ENCODE data around the gene EIF3B.
"Not testable (repeated sequence)": the region's sequence is repeated elsewhere in the genome, so short reads cannot be mapped to it uniquely, and the experiment has no call there.

Gene EIF3B

DNA sequence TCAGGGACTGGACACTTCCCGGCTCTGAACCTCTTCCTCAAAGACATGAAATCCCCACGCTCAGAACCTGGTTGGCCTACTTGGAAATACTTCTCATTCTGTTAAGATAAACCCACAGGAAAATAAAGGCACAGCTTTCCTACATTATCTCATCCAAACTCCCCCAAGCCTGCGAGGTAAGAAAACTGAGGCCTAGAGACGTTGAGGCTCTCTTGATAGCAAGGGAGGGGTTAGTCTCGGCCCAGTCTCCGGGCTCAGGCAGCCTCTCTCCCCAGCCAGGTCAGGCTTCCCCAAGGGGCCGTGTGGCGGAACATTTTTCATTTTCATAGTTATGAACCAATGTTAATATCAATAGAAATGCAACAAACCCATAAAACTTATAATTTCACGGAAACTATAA, 4.6 kb upstream of the EIF3B start:
- no peak for DNase-seq

DNA sequence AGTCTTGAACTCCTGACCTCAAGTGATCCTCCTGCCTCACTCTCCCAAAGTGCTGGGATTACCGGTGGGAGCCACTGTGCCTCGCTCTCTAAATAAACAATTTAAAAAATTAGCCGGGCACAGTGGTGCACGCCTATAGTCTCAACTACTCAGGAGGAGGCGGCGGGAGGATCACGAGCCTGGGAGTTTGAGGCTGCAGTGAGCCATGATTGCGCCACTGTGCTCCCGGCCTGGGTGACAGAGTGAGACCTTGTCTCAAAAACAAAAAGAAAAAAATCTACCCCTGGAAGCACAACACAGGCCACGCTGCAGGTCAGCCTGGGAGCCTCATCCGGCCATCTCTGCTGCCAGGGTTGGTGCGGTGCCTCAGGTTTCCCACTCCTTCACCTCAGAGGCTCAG, 3.8 kb upstream of the EIF3B start:
- DNase-seq, result no peak

DNA sequence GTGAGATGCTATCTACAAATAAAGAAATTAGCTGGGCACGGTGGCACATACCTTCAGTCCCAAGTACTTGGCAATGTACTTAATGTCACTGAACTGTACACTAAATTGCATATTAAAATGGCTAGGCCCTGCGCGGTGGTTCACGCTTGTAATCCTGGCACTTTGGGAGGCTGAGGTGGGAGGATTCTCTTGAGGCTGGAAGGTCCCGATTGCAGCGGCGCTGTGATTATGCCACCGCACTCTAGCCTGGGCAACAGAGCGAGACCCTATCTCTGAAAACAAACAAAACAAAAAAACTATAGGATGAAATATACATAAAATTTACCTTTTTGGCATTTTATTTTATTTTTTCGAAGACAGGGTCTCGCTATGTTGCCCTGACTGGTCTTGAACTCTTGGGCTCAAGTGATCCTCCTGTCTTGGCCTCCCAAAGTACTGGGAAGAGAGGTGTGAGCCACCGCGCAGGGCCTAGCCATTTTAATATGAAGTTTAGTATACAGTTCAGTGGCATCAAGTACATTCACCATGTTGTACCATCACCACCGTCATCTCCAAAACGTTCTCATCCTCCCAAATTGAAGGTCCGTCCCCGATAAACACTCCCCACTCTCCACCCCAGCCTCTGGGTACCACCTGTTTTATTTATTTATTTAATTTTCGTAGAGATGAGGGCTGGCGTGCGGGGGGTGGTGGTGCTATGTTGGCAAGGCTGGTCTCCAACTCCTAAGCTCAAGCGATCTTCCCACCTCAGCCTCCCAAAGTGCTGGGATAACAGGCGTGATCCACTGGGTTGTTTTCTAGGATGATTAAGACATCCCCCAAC, 1.3 kb upstream of the EIF3B start:
- DNase-seq, result no peak

DNA sequence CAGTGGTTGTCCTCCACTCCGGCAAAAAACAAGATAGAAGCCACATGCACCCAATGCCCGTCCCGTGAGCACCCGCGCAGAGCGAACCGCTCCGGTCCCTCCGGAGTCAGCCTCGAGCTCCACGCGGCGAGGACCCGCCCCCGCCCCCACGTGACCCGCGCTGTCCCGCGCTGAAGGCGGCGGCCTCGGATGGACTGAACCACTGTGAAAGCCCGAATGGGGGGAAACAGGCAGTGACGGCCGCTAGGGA, 766 bp upstream of the EIF3B start:
- peak; percentile 86 for DNase-seq

DNA sequence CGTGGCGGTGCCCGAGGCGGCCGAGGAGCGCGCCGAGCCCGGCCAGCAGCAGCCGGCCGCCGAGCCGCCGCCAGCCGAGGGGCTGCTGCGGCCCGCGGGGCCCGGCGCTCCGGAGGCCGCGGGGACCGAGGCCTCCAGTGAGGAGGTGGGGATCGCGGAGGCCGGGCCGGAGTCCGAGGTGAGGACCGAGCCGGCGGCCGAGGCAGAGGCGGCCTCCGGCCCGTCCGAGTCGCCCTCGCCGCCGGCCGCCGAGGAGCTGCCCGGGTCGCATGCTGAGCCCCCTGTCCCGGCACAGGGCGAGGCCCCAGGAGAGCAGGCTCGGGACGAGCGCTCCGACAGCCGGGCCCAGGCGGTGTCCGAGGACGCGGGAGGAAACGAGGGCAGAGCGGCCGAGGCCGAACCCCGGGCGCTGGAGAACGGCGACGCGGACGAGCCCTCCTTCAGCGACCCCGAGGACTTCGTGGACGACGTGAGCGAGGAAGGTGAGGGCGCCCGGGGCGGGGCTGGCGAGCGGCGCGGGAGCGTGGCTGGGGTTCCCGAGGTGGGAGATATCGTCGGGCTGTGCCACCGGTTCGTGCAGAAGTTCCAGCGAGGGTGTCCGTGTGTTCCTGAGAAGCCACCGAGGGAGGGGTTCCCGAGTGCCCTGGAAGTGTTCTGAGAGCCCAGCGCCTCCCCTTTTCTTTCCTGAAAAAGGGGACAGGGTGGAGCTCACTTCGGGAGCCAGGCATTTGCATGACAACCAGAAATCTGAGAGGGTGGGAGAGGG, 495 bp downstream of the EIF3B start:
- peak; percentile 3 for DNase-seq

DNA sequence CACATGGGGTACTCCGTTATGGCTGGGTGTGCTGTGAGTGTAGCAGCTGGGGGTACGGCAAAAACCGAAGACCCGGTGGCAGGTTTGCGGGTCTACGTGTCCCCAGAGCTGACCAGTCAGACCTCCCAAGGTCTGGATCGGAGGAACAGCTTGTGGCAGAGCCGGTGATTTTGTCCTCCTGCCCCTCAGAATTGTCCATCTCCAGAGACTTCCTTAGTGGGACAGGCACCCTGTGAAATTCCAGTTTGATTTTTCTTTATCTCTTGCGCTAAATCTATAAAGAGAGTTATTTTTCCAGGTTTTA, 1.0 kb downstream of the EIF3B start:
- DNase-seq, result no peak

DNA sequence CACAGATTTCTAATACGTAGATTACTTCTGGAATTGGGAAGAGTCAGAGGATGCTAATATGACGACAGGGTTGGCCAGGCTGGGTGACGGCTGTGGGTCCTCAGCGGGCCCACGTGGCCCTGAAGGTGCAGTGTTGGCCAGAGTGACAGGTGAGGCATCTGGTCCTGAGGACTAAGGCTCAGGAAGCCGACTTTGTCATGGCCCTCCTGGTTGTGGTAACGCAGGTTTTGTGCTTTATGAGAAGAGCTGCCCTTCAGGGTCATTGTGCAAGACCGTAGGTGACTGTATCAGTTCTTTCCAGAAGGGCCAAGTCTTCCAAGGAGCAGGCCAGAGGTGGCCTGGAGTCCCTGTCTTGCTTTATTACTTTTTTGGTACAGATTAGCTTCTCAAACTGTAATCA, 2.5 kb downstream of the EIF3B start:
- no peak for DNase-seq

DNA sequence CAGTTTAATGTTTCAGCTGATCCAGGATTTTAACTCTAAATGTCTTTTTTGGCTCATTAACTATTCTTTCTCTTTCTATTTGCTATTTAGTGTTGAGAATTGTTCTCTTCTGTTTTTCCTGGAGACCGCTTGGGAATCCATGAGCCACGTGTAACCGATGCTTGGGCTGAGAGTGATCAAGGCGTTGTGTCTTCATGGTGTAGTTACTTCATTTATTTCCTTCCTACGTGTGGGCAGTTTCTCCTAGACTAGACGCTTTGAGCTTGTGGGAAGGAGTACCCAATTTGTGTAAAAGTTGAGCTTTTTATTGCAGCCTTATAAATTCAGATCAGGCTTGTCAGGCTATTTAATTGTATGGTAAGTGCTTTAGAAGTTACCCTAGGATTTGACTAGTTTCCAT, 2.9 kb downstream of the EIF3B start:
- DNase-seq, result no peak

DNA sequence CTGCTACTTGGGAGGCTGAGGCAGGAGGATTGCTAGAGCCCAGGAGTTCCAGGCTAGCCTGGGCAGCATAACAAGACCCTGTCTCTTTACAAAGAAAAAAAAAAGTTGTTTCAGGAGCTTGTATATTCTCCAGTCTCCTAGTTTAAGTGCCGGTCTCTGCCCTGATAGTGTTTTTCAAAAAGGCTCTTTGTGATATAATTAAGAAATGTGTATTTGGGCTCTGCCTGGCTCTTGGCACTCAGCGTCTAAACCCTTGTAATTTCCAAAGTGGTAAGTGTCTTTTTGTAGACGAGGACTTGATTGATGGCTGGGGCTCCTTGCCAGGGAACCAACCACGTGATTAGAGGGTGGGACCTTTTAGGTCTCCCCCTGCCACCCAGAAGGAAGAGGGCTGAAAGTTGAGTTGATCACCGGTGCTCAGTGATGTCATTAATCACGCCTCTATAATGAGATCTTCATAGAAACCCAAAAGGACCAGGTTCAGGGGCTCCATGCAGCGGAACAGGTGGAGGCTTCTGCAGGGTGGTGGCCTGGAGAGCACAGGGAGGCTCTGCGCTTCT, 4.4 kb downstream of the EIF3B start:
- DNase-seq, result no peak

DNA sequence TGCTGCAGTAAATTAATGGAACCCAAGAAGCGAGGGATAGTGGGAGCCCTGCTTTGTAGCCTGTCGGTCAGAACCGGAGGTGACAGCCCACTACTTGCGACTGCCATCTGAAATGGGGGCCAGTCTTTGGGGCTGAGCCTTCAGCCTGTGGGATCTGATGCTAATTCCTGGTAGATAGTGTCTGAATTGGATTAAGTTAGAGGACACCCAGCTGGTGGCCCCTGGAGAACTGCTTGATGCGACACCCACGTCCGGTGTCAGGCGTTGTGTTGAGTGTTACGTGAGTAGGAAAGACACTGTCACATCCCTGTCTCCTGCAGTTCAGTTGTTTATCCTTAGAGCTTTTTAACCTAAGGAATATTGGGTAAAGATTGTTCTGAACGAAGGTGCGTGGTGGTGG, 5.0 kb downstream of the EIF3B start:
- no peak for DNase-seq

DNA sequence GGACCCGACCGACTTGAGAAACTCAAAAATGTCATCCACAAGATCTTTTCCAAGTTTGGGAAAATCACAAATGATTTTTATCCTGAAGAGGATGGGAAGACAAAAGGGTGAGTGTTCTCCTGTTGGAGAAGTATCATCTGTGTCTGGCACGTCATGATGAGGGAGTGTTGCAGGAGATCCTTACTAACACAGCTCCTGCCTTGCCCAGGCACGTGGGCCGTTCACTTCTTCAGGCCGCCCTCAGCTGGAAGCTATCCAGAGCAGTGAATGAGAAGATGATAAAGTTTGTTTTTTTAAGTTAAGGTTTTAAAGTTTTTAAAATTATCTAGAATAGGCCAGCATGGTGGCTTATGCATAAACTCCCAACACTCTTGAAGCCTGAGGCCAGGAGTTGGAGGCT, 6.2 kb downstream of the EIF3B start:
- no peak for DNase-seq

DNA sequence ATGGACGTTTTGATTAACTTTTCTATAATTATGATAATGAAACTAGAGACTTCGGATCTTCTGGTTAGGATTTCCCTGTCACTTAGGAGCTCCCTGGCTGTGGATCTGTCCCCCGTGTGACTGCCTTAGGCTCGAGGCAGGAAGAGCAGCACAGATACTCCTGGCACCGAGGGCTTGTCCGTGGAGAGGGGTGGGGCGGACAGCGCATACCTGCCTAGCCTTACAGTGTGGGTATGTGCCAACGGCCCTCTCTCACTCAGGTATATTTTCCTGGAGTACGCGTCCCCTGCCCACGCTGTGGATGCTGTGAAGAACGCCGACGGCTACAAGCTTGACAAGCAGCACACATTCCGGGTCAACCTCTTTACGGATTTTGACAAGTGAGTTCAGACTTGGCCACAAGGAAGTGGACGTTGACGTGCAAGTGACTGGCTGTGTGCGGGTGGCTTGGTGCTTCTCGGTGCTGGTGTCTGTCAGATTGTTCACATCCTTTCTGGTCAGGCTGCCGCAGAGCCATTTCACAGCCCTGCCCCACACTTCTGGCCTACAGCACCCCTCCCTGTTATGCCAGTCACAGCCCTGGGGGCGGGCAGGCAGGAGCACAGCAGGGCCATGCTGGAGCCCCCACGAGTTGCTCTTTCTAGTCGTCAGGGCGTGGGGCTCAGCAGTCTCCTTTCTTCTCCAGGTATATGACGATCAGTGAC, 7.9 kb downstream of the EIF3B start:
- no peak for DNase-seq

DNA sequence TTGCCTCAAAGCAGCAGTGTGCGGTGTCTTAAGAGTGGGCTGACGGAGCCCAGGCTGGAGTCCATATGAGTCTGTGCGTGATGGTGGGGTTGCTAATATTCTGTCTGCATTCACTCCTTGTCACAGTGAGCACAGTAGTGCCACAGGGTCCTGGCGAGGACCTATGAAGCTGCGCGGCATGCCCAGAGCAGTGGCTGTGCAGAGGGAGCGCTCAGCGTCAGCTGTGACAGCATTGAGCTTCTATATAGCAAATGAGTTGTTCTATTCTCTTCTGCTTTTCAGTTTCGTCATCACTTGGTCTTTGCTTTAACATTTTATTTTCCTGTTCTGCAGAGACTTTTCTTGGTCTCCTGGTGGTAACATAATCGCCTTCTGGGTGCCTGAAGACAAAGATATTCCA, 14.5 kb downstream of the EIF3B start:
- DNase-seq, result no peak

DNA sequence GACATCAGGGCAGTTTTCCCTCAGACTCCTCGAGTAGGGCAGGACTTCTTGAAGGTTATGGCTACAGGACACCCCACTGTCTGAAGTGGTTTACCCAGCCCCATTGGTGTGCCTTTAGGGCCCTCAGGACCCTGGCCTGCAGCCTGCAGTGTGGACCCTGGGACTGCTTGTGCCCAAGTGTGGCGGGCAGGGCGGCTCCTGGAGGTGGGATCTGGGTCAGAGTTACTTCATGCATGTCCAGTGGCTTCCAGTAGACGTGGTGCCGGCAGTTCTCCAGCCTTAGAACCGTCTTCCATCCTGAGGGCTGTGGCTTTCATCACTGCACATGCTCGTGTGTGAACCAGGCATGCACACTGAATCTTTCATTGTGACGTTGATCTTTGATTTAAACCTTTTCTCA, 16.7 kb downstream of the EIF3B start:
- no peak for DNase-seq

DNA sequence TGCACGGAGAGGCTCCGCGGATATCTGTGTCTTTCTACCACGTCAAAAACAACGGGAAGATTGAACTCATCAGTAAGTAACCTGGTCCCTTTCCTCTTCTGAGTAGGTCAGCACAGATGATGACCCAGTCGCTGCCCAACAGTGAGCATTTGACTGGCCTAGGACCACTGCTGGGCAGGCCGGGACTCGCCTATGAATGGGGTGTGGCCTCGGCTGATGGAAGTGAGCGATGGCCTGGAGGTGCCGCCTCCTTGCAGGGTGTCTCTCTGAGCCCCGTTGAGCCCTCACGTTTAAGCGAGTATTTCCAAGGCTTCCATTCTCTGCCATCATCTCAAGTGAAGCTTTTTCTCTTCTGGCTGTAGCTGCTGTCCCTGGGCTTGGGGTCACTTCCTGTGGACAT, 18.1 kb downstream of the EIF3B start:
- no peak for DNase-seq

DNA sequence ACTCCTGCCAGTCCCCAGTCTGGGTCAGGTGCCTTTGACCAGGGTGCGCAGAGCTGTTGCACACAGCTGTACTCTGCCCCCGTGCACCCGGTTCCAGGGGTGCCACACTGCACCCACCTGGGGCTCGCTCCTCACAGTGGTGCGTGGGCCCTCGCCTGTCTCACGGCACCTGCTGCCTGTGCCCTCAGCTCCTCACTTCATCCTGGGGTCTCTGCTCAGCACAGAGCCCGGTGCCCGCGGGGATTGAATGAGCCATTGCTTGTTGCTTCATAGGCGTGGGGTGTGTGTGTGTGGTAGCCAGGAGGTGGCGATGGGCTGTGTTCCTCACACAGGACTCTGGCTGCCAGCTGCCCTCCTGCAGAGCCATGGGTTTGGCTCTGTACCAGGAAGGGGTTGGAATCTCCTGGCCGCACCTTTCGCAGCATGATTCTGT, 18.5 kb downstream of the EIF3B start:
- DNase-seq, result no peak

DNA sequence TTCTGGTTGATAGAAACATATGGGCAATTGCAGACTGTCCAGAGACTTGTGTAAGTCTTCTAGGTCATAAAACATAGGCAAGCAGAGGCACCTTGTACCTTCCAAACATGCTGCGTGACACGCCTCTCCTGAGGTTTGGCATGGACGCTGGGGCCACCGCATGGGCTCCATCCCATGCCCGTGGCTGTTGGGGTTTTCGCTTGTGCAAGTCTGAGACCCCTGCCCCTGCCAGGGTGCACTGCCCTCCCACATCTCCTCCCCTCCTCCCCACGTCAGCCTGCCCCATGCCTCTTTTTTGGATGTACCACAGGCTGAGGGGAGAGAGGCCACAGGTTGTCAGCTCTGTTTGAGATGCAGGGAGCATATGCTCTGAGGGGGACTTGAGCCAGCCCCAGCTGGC, 19.0 kb downstream of the EIF3B start:
- DNase-seq, result no peak

DNA sequence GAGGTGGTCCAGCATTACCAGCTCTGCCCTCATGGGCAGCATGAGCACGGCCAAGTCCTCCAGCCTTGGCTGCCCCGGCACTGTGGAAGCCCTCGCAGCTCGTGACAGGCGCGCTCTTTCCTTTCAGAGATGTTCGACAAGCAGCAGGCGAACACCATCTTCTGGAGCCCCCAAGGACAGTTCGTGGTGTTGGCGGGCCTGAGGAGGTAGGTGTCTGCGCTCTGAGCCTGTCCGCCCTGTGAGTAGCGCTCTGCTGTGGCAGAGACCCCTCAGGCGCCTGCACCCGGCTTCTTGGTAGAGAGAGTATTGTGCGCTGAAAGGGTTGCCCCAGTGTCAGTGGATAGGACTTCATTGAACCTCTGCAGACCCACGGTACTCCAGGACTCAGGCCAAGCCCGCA, 19.8 kb downstream of the EIF3B start:
- DNase-seq, result no peak

DNA sequence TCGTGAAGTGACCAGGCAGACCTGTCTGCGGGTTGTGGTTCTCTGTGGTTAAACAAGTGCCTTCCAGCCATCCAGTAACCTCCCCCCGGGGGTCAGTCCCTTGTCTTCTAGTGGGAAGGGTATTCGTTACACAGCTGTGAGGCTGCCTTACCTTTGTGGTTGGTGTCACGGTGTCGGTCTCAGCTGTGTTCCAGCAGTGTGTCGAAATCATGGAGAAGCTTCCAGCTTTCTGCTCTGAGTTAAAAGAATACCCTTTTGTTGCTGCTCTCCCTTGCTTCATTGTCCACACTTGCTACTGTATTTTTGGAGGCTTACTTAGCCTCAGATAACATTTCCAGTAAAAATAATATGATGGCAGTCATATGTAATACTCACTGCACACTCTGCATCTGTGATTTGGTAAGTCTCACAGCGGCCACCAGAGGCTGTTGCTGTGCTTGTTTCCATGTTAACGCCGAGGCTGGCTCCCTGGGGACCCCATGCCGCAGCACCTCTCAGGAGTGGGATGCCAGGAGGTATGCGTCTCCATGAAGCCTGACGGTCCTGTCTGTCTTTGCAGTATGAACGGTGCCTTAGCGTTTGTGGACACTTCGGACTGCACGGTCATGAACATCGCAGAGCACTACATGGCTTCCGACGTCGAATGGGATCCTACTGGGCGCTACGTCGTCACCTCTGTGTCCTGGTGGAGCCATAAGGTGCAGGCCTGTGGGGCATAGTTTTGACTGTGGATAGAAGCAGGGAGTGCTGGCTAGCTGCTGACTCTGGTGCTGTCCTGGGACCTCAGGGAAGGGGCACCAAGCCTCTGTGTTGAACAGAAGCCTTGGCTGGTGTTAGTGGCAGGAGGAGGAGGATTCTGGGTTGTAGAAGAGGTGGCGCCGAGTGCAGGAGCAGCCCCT, 20.5 kb downstream of the EIF3B start:
- no peak for DNase-seq

DNA sequence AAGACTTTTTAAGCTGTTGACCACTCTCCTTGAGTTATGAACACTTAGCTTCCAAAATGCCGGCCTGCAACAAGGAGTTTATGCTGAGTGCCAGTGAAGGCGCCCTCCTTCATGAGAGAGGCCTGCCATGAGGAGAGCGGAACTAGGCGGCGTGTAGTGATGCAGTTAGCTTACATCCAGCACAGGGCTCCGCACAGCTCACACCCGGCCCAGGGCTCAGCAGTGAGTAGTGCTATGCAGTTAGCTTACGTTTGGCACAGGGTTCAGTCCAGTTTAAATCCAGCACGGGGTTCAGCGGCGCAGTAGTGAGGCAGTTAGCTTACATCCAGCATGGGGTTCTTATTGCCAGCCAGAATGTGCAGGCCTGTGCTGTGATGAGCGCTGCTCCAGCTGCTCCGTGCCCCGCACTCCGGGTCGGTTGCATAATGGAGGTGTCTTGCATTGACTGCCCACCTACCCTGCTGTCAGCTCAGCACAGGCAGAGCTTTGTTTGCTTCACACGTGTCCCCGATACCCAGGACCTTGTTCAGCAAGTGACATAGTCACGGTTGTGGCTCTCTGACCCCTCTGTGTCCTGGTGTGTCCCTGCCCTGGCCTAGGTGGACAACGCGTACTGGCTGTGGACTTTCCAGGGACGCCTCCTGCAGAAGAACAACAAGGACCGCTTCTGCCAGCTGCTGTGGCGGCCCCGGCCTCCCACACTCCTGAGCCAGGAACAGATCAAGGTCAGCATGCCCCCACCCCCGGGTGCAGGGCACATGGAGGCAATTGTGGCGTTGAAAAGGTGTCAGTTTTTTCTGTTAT, 21.9 kb downstream of the EIF3B start:
- no peak for DNase-seq

DNA sequence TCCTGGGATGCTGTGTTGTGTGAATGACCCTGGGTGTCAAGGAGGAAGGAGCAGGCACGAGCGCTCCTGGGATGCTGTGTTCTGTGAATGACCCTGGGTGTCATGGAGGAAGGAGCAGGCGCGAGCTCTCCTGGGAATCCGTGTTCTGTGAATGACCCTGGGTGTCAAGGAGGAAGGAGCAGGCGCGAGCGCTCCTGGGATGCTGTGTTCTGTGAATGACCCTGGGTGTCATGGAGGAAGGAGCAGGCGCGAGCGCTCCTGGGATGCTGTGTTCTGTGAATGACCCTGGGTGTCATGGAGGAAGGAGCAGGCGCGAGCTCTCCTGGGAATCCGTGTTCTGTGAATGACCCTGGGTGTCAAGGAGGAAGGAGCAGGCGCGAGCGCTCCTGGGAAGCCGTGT, 22.9 kb downstream of the EIF3B start:
- not testable (repeated sequence) for DNase-seq

DNA sequence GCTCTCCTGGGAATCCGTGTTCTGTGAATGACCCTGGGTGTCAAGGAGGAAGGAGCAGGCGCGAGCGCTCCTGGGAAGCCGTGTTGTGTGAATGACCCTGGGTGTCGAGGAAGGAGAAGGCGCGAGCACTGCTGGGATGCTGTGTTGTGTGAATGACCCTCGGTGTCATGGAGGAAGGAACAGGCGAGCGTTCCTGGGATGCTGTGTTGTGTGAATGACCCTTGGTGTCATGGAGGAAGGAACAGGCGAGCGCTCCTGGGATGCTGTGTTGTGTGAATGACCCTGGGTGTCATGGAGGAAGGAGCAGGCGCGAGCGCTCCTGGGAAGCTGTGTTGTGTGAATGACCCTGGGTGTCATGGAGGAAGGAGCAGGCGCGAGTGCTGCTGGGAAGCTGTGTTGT, 23.5 kb downstream of the EIF3B start:
- DNase-seq, result not testable (repeated sequence)

Measured in activated effector memory CD4-positive, alpha-beta T cell treated with Interleukin-2 at 50 U/mL for 16 hours (primary cell).